SK-N-MC (cell line): ENCODE measurements around the gene FOXA3.

Experiments used
- EZH2 ChIP-seq: fragments of 200-600 bp; sonication (generic); IDR thresholded peaks from one replicate; pipeline ENCODE4 v1.6.1; 2017; ENCODE audit warnings: antibody characterized with exemption
- FOXP2 ChIP-seq: optimal IDR thresholded peaks from 2 replicates; pipeline ENCODE3; 2011; ENCODE audit warnings: mild to moderate bottlenecking, moderate library complexity; ENCODE audit not compliant: insufficient read depth; ENCODE audit errors: extremely low read length, control extremely low read depth
- POLR2AphosphoS5 ChIP-seq: IDR thresholded peaks from 2 replicates; pipeline ENCODE4 v1.6.1; 2012; ENCODE audit warnings: mild to moderate bottlenecking, low read depth, low read length, borderline replicate concordance

- TF ChIP-seq EZH2, result no peak
- TF ChIP-seq POLR2AphosphoS5, result no peak
- TF ChIP-seq FOXP2, result no peak
Measured at GRCh38 chr19:45879971-45880370, 15.8 kb downstream of the FOXA3 start.
